ENCODE data around the gene PRKCZ. TPM values are rescaled to one million over a fixed set of nuclear protein-coding genes. Genes with fewer than 3 reads are reported as not detected.
A peak's percentile ranks its signal among the peaks of the same experiment; 100 is the strongest.

PRKCZ gene
- total and polyA plus RNA-seq, 2 experiments from 2014 or later = 26.2 to 36.9 TPM

DNA sequence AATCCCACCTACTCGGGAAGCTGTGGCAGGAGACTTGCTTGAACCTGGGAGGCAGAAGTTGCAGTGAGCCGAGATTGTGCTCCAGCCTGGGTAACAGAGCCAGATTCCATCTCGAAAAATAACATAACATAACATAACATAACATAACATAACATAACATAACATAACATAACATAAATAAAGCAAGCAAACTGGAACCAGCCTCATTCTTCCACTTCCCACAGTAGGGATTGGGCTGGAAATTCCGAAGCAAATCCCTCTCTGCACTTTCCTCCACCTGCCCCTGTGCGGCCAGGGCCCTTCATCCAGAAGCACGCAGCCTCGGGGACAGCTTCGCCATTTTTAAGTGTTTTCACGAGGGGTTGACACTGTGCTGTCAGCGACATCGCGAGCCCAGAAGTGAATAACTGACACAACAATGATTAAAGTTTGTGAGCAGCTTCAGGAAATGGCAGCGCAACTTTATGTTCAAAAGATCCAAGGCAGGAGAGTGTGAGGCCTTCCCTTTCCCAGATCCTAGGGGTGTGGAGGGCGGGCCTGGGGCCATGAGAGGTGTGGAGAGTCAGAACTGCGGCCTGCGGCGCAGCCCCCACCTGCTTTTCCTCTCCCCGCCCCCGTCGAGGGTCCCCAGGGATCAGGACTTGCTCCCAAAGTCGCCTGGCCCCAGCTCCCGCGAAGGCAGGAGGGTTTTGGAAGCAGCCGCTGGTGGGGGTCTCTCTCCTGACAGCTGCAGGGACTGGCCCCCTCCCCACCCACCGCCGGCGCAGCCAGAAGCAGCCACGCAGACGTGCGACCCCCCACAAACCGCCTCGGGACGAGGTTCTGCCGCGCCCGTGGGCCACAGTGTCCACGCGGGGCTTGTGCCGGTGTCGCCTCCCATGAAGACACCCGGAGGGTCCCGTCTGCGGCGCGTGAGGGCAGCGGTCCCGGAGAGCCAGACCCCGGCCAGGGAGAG, 31.7 kb upstream of the PRKCZ start:
- Histone ChIP-seq H3K27ac (ENCODE audit: low read depth) (no peak overlapping the region), H3K4me2 (peak overlapping the region; percentile 72), H3K9me2 (ENCODE audit: insufficient read depth) (no peaks in the 10 kb centered on the region), H3K4me1 (ENCODE audit: insufficient read depth) (peaks cover 8% of the 10 kb centered on the region; the same call in 1 of the 2 replicates), H3F3A (replicated peaks; ENCODE audit: low read depth) (peaks cover 7% of the 10 kb centered on the region; the same call in 1 of the 2 replicates), H2AFZ (peak overlapping the region; percentile 90), H4K20me1 (replicated peaks; ENCODE audit: insufficient read depth) (no peaks in the 10 kb centered on the region), H3K27me3 (ENCODE audit: insufficient read depth) (peaks cover 14% of the 10 kb centered on the region), H3K36me3 (ENCODE audit: insufficient read depth) (no peaks in the 10 kb centered on the region), H3K4me3 (peak overlapping the region; percentile 57), H3K79me2 (replicated peaks; ENCODE audit: insufficient read depth) (no peaks in the 10 kb centered on the region)
- peak overlapping the region; percentile 74 for H3K4me3 Mint-ChIP-seq
- no peaks in the 10 kb centered on the region for H3K9me3 Mint-ChIP-seq
- no peaks in the 10 kb centered on the region for H3K36me3 Mint-ChIP-seq (ENCODE audit: low read depth)
- TF ChIP-seq, protein P1, sequence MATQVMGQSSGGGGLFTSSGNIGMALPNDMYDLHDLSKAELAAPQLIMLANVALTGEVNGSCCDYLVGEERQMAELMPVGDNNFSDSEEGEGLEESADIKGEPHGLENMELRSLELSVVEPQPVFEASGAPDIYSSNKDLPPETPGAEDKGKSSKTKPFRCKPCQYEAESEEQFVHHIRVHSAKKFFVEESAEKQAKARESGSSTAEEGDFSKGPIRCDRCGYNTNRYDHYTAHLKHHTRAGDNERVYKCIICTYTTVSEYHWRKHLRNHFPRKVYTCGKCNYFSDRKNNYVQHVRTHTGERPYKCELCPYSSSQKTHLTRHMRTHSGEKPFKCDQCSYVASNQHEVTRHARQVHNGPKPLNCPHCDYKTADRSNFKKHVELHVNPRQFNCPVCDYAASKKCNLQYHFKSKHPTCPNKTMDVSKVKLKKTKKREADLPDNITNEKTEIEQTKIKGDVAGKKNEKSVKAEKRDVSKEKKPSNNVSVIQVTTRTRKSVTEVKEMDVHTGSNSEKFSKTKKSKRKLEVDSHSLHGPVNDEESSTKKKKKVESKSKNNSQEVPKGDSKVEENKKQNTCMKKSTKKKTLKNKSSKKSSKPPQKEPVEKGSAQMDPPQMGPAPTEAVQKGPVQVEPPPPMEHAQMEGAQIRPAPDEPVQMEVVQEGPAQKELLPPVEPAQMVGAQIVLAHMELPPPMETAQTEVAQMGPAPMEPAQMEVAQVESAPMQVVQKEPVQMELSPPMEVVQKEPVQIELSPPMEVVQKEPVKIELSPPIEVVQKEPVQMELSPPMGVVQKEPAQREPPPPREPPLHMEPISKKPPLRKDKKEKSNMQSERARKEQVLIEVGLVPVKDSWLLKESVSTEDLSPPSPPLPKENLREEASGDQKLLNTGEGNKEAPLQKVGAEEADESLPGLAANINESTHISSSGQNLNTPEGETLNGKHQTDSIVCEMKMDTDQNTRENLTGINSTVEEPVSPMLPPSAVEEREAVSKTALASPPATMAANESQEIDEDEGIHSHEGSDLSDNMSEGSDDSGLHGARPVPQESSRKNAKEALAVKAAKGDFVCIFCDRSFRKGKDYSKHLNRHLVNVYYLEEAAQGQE (IDR thresholded peaks at IDR 0.05; ENCODE audit: unreplicated experiment) = no peak
- TF ChIP-seq POLR2AphosphoS5 (IDR thresholded peaks at IDR 0.05; ENCODE audit: low read depth) = no peak
- TF ChIP-seq, protein P2, sequence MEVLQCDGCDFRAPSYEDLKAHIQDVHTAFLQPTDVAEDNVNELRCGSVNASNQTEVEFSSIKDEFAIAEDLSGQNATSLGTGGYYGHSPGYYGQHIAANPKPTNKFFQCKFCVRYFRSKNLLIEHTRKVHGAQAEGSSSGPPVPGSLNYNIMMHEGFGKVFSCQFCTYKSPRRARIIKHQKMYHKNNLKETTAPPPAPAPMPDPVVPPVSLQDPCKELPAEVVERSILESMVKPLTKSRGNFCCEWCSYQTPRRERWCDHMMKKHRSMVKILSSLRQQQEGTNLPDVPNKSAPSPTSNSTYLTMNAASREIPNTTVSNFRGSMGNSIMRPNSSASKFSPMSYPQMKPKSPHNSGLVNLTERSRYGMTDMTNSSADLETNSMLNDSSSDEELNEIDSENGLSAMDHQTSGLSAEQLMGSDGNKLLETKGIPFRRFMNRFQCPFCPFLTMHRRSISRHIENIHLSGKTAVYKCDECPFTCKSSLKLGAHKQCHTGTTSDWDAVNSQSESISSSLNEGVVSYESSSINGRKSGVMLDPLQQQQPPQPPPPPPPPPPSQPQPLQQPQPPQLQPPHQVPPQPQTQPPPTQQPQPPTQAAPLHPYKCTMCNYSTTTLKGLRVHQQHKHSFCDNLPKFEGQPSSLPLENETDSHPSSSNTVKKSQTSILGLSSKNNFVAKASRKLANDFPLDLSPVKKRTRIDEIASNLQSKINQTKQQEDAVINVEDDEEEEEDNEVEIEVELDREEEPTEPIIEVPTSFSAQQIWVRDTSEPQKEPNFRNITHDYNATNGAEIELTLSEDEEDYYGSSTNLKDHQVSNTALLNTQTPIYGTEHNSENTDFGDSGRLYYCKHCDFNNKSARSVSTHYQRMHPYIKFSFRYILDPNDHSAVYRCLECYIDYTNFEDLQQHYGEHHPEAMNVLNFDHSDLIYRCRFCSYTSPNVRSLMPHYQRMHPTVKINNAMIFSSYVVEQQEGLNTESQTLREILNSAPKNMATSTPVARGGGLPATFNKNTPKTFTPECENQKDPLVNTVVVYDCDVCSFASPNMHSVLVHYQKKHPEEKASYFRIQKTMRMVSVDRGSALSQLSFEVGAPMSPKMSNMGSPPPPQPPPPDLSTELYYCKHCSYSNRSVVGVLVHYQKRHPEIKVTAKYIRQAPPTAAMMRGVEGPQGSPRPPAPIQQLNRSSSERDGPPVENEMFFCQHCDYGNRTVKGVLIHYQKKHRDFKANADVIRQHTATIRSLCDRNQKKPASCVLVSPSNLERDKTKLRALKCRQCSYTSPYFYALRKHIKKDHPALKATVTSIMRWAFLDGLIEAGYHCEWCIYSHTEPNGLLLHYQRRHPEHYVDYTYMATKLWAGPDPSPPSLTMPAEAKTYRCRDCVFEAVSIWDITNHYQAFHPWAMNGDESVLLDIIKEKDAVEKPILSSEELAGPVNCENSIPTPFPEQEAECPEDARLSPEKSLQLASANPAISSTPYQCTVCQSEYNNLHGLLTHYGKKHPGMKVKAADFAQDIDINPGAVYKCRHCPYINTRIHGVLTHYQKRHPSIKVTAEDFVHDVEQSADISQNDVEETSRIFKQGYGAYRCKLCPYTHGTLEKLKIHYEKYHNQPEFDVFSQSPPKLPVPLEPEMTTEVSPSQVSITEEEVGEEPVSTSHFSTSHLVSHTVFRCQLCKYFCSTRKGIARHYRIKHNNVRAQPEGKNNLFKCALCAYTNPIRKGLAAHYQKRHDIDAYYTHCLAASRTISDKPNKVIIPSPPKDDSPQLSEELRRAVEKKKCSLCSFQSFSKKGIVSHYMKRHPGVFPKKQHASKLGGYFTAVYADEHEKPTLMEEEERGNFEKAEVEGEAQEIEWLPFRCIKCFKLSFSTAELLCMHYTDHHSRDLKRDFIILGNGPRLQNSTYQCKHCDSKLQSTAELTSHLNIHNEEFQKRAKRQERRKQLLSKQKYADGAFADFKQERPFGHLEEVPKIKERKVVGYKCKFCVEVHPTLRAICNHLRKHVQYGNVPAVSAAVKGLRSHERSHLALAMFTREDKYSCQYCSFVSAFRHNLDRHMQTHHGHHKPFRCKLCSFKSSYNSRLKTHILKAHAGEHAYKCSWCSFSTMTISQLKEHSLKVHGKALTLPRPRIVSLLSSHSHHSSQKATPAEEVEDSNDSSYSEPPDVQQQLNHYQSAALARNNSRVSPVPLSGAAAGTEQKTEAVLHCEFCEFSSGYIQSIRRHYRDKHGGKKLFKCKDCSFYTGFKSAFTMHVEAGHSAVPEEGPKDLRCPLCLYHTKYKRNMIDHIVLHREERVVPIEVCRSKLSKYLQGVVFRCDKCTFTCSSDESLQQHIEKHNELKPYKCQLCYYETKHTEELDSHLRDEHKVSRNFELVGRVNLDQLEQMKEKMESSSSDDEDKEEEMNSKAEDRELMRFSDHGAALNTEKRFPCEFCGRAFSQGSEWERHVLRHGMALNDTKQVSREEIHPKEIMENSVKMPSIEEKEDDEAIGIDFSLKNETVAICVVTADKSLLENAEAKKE (CRISPR knock-in tag; IDR thresholded peaks at IDR 0.05) = no peak
- TF ChIP-seq NANOG (IDR thresholded peaks at IDR 0.05; ENCODE audit: borderline replicate concordance) = no peak
- TF ChIP-seq EZH2phosphoT487 (IDR thresholded peaks at IDR 0.05; ENCODE audit: unreplicated experiment) = no peak
- TF ChIP-seq, protein P3, sequence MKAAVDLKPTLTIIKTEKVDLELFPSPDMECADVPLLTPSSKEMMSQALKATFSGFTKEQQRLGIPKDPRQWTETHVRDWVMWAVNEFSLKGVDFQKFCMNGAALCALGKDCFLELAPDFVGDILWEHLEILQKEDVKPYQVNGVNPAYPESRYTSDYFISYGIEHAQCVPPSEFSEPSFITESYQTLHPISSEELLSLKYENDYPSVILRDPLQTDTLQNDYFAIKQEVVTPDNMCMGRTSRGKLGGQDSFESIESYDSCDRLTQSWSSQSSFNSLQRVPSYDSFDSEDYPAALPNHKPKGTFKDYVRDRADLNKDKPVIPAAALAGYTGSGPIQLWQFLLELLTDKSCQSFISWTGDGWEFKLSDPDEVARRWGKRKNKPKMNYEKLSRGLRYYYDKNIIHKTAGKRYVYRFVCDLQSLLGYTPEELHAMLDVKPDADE (IDR thresholded peaks at IDR 0.05) = no peak
- TF ChIP-seq, protein P4, sequence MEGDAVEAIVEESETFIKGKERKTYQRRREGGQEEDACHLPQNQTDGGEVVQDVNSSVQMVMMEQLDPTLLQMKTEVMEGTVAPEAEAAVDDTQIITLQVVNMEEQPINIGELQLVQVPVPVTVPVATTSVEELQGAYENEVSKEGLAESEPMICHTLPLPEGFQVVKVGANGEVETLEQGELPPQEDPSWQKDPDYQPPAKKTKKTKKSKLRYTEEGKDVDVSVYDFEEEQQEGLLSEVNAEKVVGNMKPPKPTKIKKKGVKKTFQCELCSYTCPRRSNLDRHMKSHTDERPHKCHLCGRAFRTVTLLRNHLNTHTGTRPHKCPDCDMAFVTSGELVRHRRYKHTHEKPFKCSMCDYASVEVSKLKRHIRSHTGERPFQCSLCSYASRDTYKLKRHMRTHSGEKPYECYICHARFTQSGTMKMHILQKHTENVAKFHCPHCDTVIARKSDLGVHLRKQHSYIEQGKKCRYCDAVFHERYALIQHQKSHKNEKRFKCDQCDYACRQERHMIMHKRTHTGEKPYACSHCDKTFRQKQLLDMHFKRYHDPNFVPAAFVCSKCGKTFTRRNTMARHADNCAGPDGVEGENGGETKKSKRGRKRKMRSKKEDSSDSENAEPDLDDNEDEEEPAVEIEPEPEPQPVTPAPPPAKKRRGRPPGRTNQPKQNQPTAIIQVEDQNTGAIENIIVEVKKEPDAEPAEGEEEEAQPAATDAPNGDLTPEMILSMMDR (conservative IDR thresholded peaks at IDR 0.05; ENCODE audit: low read depth in 2 of 2) = no peak
- no peak for TF ChIP-seq STAT1 (IDR thresholded peaks at IDR 0.05; ENCODE audit: unreplicated experiment)
- TF ChIP-seq JUNB (IDR thresholded peaks at IDR 0.05; ENCODE audit: unreplicated experiment) = no peak
- TF ChIP-seq ZNF331 (CRISPR knock-in tag; IDR thresholded peaks at IDR 0.05; ENCODE audit: low read depth) = no peak
- DNase-seq (ENCODE audit: low spot score) (peak; percentile 44), ATAC-seq (peak; percentile 27)
- H3K4me1 Mint-ChIP-seq = peaks cover 9% of the 10 kb centered on the region
- peaks cover 40% of the 10 kb centered on the region for H3K27me3 Mint-ChIP-seq (ENCODE audit: insufficient read depth, low read depth, poor library complexity)
- no peak overlapping the region for H3K27ac Mint-ChIP-seq
